K562 (cell line): ENCODE measurements around the gene FOCAD. TPM values are rescaled to one million over a fixed set of nuclear protein-coding genes. Genes with fewer than 3 reads are reported as not detected.

Experiments used
- ATAC-seq: fragments of 200-7000 bp; cut with Tn5 transposase; 3 replicates; pipeline ENCODE4 v1.9.1; 2020; ENCODE audit warnings: moderate library complexity
- BruUV-seq: library from RNA; stranded (reverse); fragments of 400-500 nt; replicated peaks from 2 replicates; lab custom pipeline; 2021; lab: Mats Ljungman, UMichigan
- CTCF ChIA-PET: fragments of 300-600 bp; formaldehyde crosslinking; extraction: SDS; loops from one replicate; lab custom pipeline; 2021; ENCODE audit warnings: low intra/inter-chr PET ratio; lab: Yijun Ruan, JAX
- POLR2A ChIA-PET: fragments of 300-600, 350-650 bp; sonication (Branson Sonifier 250); formaldehyde crosslinking; extraction: SDS; loops from one replicate; lab custom pipeline; 2021; ENCODE audit warnings: antibody characterized with exemption, inconsistent platforms; lab: Yijun Ruan, JAX
- DNase-seq, 4 experiments: peaks; one replicate each; pipeline versions ENCODE4 v3.0.0 to v3.0.0-alpha.2; 2011 to 2018; ENCODE audit warnings: low spot score in 3 of 4, mixed read lengths in 3 of 4; ENCODE audit errors: extremely low read depth in 1 of 4
- FAIRE-seq: peaks from 2 replicates; lab custom pipeline; 2011; peaks lifted over from hg19 to GRCh38; lab: Jason Lieb, UNC
- H2AFZ ChIP-seq: 2 replicates; pipeline ENCODE4 v1.6.0; 2011; ENCODE audit warnings: low read depth, low read length, control low read depth, inconsistent platforms
- H3K27ac ChIP-seq: fragments of 200-600 bp; 3 replicates; pipeline ENCODE4 v1.8.0; 2011; ENCODE audit warnings: low read depth, mild to moderate bottlenecking, control low read depth, inconsistent platforms, low read length, moderate library complexity, mixed read lengths; ENCODE audit errors: extremely low read depth
- H3K27me3 ChIP-seq, 2 experiments: fragments of 300-600 bp in 1 of 2; 2 replicates in 1 of 2; 3 replicates in 1 of 2; pipeline versions ENCODE4 v1.6.0 to v1.8.0; 2011; ENCODE audit warnings: inconsistent platforms in 2 of 2, low read length in 2 of 2, mild to moderate bottlenecking in 1 of 2, mixed read lengths in 1 of 2, moderate library complexity in 1 of 2; ENCODE audit not compliant: control insufficient read depth in 2 of 2, insufficient read depth in 2 of 2
- H3K36me3 ChIP-seq: fragments of 300-600 bp; 3 replicates; pipeline ENCODE4 v1.8.0; 2011; ENCODE audit warnings: mild to moderate bottlenecking, low read length, inconsistent platforms; ENCODE audit not compliant: control insufficient read depth, insufficient read depth
- H3K4me1 ChIP-seq, 2 experiments: fragments of 200-600 bp in 1 of 2; replicated peaks in 1 of 2; 2 replicates in 1 of 2; 3 replicates in 1 of 2; pipeline versions ENCODE4 v1.5.1 to v1.8.0; 2011; ENCODE audit warnings: inconsistent platforms in 2 of 2, low read length in 2 of 2, mild to moderate bottlenecking in 1 of 2, mixed read lengths in 1 of 2, moderate library complexity in 1 of 2; ENCODE audit not compliant: control insufficient read depth in 2 of 2, insufficient read depth in 2 of 2
- H3K4me2 ChIP-seq: 2 replicates; pipeline ENCODE4 v1.6.1; 2011; ENCODE audit warnings: low read length, control low read depth, inconsistent platforms, mixed read lengths; ENCODE audit not compliant: insufficient read depth
- H3K4me3 ChIP-seq: fragments of 200-600 bp; sonication (generic), shearing (Covaris generic); 2 replicates; pipeline ENCODE4 v1.5.1; 2016; ENCODE audit warnings: control low read depth, inconsistent platforms
- H3K79me2 ChIP-seq: fragments of 200-600 bp; 3 replicates; pipeline ENCODE4 v1.8.0; 2011; ENCODE audit warnings: low read length, inconsistent platforms; ENCODE audit not compliant: control insufficient read depth, insufficient read depth
- H3K9ac ChIP-seq, 2 experiments: 2 replicates each; pipeline versions ENCODE4 v1.6.0 to v1.6.1; 2011; ENCODE audit warnings: low read depth in 2 of 2, low read length in 2 of 2, control low read depth in 1 of 2, inconsistent platforms in 1 of 2, mild to moderate bottlenecking in 1 of 2, mixed read lengths in 1 of 2; ENCODE audit not compliant: insufficient read depth in 1 of 2
- H3K9me1 ChIP-seq: one replicate; pipeline ENCODE4 v1.6.0; 2011; ENCODE audit warnings: inconsistent platforms, mild to moderate bottlenecking, low read length, moderate library complexity; ENCODE audit not compliant: control insufficient read depth, insufficient read depth
- H3K9me3 ChIP-seq: replicated peaks from 2 replicates; pipeline ENCODE4 v1.5.1; 2011; ENCODE audit warnings: low read depth, low read length, inconsistent platforms; ENCODE audit not compliant: control insufficient read depth, insufficient read depth
- H4K20me1 ChIP-seq: replicated peaks from 2 replicates; pipeline ENCODE4 v1.6.1; 2011; ENCODE audit warnings: low read length, inconsistent platforms, mixed read lengths; ENCODE audit not compliant: control insufficient read depth, insufficient read depth
- BMI1 ChIP-seq: fragments of 150-350 bp; IDR thresholded peaks from 2 replicates; pipeline ENCODE4 v1.6.1; 2014; ENCODE audit warnings: low read length
- BRCA1 ChIP-seq, 2 experiments: fragments of 450-650 bp in 1 of 2; sonication (generic) in 1 of 2; formaldehyde crosslinking in 1 of 2; IDR thresholded peaks; 2 replicates each; pipeline versions ENCODE4 v1.5.0 to v1.6.1; 2017 to 2020; ENCODE audit warnings: mild to moderate bottlenecking in 1 of 2, missing genetic modification reagents in 1 of 2
- CBX5 ChIP-seq: IDR thresholded peaks from 2 replicates; pipeline ENCODE4 v1.6.1; 2014; ENCODE audit warnings: low read depth, borderline replicate concordance
- MED1 ChIP-seq: sonication (generic); formaldehyde crosslinking; IDR thresholded peaks from 2 replicates; pipeline ENCODE4 v1.8.1; 2023; ENCODE audit warnings: missing genetic modification reagents, borderline replicate concordance
- PCBP1 ChIP-seq: fragments of 200-400 bp; formaldehyde crosslinking; IDR thresholded peaks from 2 replicates; pipeline ENCODE4 v1.6.1; 2018; ENCODE audit warnings: mild to moderate bottlenecking, low read depth, low read length; ENCODE audit not compliant: poor library complexity, severe bottlenecking
- SMAD3 ChIP-seq: fragments of 450-650 bp; formaldehyde crosslinking; conservative IDR thresholded peaks from 2 replicates; pipeline ENCODE4 v1.4.0; 2020; ENCODE audit warnings: mild to moderate bottlenecking
- ZNF197 ChIP-seq: fragments of 200-800 bp; sonication (Bioruptor generic); IDR thresholded peaks from 2 replicates; pipeline ENCODE4 v1.6.1; 2016; ENCODE audit warnings: low read depth, missing genetic modification characterization, missing compliant biosample characterization
- WGBS: fragments of 100-300 bp; shearing (Covaris generic); methylation state at CpG from one replicate; pipeline ENCODE4 v1.1.6; 2016; ENCODE audit warnings: low coverage, mixed read lengths; ENCODE audit not compliant: insufficient coverage; ENCODE audit errors: missing lambda C conversion rate; 5-methylcytosine and 5-hydroxymethylcytosine counted together
- in situ Hi-C: fragments of 300-500 bp; cut with MboI; formaldehyde crosslinking; loops from 4 replicates; pipeline ENCODE4 v1.15.0; 2018; ENCODE audit warnings: inconsistent platforms, mixed read lengths
- intact Hi-C: fragments of 100-400 bp; cut with micrococcal nuclease; formaldehyde crosslinking; loops from 2 replicates; pipeline ENCODE4 v1.14.2; 2022
- polyA plus RNA-seq, 8 experiments: library from polyadenylated mRNA; depleted of rRNA in 4 of 8; stranded (reverse) in 5 of 8; unstranded in 3 of 8; fragments of >200 nt; fragmentation: Nextera tagmentation in 2 of 8; fragmentation: Illumina TruSeq in 1 of 8; extraction: Ambion mirVana in 2 of 8; extraction: Trizol in 1 of 8; gene quantifications; 2 replicates each; pipeline versions ENCODE4 v1.2.1 to v1.2.3, GENCODE V29; 2011 to 2014; ENCODE audit warnings: inconsistent platforms in 1 of 8, missing spikeins in 1 of 8
- total RNA-seq, 7 experiments: library from RNA; depleted of rRNA in 6 of 7; stranded (reverse); fragments of >200 nt in 6 of 7; fragmentation: Illumina TruSeq in 2 of 7; extraction: Trizol in 2 of 7; gene quantifications; 2 replicates each; pipeline versions ENCODE4 v1.2.1 to v1.2.3, GENCODE V29; 2011 to 2021; ENCODE audit warnings: low replicate concordance in 1 of 7
- TF ChIP-seq, protein P1 (sequence below): IDR thresholded peaks from 2 replicates; pipeline ENCODE4 v1.6.1; 2012; ENCODE audit warnings: low read depth, low read length, improper control_type of control experiment, borderline replicate concordance

FOCAD gene
- total and polyA plus RNA-seq, 9 of the 15 experiments (the other 6 are each of a cell fraction or from before 2014, with no cell fraction given) = 0.13 to 2.4 (median 1.6) TPM

DNA sequence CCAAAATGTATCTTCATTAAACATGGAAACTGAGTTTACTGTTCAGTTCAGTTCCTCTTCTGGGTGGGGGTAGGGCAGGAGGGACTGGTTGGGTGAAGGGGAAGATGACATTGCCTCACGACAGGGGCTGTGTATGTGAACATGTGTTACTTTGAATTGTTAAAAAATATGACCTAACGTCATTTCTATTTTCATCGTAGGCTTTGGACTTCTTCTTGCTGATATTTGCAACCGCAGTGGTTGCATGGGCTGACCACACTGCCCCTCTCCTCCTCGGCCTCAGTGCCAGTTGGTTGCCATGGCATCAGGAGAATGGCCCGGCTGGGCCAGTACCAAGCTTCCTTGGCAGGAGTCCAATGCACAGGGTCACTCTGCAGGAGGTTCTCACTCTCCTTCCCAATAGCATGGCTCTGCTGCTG lies 305.9 kb downstream of the FOCAD start:
- intact Hi-C loops (no loop called here), in situ Hi-C loops (no loop called here)
- Histone ChIP-seq H3K79me2 (no peaks in the 10 kb centered on the region), H3K9me3 (no peaks in the 10 kb centered on the region), H3K4me1 (no peaks in the 10 kb centered on the region), H3K27me3 (no peaks in the 10 kb centered on the region), H3K36me3 (no peaks in the 10 kb centered on the region), H4K20me1 (no peaks in the 10 kb centered on the region), H3K4me2 (no peak overlapping the region), H3K9ac (no peak overlapping the region), H3K27ac (no peak overlapping the region), H3K4me3 (no peak overlapping the region), H3K9me1 (no peaks in the 10 kb centered on the region), H2AFZ (no peak overlapping the region)
- CTCF ChIA-PET = no interaction called here
- FAIRE-seq = no peak
- TF ChIP-seq ZNF197 (CRISPR knock-in tag) (no peak), SMAD3 (CRISPR knock-in tag) (no peak), MED1 (no peak), PCBP1 (no peak), BMI1 (no peak), BRCA1 (IDR thresholded peaks at IDR 0.05) (no peak), BRCA1 (CRISPR knock-in tag; IDR thresholded peaks at IDR 0.05) (no peak), CBX5 (no peak)
- TF ChIP-seq, protein P1, sequence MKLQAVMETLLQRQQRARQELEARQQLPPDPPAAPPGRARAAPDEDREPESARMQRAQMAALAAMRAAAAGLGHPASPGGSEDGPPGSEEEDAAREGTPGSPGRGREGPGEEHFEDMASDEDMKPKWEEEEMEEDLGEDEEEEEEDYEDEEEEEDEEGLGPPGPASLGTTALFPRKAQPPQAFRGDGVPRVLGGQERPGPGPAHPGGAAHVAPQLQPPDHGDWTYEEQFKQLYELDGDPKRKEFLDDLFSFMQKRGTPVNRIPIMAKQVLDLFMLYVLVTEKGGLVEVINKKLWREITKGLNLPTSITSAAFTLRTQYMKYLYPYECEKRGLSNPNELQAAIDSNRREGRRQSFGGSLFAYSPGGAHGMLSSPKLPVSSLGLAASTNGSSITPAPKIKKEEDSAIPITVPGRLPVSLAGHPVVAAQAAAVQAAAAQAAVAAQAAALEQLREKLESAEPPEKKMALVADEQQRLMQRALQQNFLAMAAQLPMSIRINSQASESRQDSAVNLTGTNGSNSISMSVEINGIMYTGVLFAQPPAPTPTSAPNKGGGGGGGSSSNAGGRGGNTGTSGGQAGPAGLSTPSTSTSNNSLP = no peak
- no peak for ATAC-seq
- DNase-seq = no peak
- POLR2A ChIA-PET = no interaction called here
- BruUV-seq = no TSS peak
- WGBS = no CpG with 5 or more reads among the region's 6 CpGs
